Measurements from ENCODE around the gene SMCO4.

DNA sequence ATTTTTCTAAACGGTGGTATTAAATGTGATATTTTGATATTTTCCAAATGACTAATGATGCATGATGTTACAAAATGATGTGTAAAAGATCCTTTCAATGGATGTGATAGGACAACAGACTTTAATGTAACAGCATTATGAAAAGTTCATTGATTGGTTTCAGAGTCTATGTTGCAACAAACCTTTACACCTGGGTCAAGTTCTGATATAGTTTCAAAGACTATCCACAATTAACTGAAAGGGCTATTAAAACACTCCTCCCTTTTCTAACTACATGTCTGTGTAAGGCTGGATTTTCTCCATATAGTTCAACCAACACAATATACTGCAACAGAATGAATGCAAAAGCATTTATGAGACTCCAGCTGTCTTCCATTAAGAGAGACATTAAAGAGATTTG, 35.7 kb downstream of the SMCO4 start:
- TF ChIP-seq, protein P1, sequence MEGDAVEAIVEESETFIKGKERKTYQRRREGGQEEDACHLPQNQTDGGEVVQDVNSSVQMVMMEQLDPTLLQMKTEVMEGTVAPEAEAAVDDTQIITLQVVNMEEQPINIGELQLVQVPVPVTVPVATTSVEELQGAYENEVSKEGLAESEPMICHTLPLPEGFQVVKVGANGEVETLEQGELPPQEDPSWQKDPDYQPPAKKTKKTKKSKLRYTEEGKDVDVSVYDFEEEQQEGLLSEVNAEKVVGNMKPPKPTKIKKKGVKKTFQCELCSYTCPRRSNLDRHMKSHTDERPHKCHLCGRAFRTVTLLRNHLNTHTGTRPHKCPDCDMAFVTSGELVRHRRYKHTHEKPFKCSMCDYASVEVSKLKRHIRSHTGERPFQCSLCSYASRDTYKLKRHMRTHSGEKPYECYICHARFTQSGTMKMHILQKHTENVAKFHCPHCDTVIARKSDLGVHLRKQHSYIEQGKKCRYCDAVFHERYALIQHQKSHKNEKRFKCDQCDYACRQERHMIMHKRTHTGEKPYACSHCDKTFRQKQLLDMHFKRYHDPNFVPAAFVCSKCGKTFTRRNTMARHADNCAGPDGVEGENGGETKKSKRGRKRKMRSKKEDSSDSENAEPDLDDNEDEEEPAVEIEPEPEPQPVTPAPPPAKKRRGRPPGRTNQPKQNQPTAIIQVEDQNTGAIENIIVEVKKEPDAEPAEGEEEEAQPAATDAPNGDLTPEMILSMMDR (IDR thresholded peaks at IDR 0.05): no peak
- TF ChIP-seq POLR2A (IDR thresholded peaks at IDR 0.05): no peak

Measured in esophagus squamous epithelium (tissue), 4 donors.